Measurements from ENCODE around the gene ATXN7L2. TPM values are rescaled to one million over a fixed set of nuclear protein-coding genes. Genes with fewer than 3 reads are reported as not detected.

ATXN7L2 gene
- total RNA-seq, 1 experiment from 2014 or later: 17.3 TPM

DNA sequence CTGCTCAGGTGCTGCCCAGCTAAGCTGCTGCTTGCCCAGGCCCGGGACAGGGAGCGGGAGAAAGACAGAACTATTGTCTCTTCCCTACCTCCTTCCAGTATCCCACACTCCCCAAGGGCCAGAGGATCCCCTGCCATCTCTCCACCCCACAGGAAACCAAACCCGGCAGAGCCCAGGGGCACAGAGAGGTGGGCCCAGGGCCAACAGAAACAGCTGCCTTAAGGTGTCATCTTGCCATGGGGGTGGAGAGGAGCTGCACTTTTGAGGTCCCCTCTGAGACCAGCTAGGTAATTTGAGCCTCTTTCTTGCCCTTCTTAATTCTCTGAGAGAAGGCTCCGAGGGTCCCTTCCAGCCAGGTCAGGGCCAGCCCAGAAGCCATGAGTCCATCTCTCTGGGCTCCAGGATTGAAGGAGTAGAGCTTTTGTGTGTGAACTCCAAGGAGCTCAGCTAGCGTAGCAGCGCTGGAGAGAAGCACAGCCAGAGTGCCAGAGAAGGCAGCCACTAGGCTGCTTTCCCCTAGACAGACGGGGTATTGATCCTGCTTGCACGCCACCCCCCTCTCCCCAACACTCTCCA is 46.3 kb downstream of the ATXN7L2 start:
- Histone ChIP-seq H3K18ac (ENCODE audit: insufficient read length, low read depth, low read length) (no peak overlapping the region), H3K79me2 (ENCODE audit: insufficient read depth, low read length) (no peaks in the 10 kb centered on the region), H2BK5ac (ENCODE audit: insufficient read length, low read length) (no peak overlapping the region), H3T11ph (ENCODE audit: low read length) (no peak overlapping the region), H2BK15ac (ENCODE audit: low read depth, low read length) (no peak overlapping the region), H4K8ac (replicated peaks; ENCODE audit: insufficient read length, low read depth, low read length) (no peak overlapping the region), H3K23me2 (ENCODE audit: insufficient read length, low read depth, low read length, poor library complexity, severe bottlenecking) (peaks cover 4% of the 10 kb centered on the region), H3K23ac (ENCODE audit: insufficient read length, low read depth, low read length) (no peak overlapping the region), H3K14ac (ENCODE audit: insufficient read depth, low read length) (no peak overlapping the region; the same call in 1 of the 2 replicates), H4K20me1 (ENCODE audit: control insufficient read depth, insufficient read depth, insufficient read length) (no peaks in the 10 kb centered on the region), H4K91ac (ENCODE audit: insufficient read length, low read depth, low read length) (no peak overlapping the region), H3K9me3 (ENCODE audit: control insufficient read depth, low read depth, low read length) (no peaks in the 10 kb centered on the region), H3K56ac (ENCODE audit: insufficient read length, low read depth, low read length) (no peak overlapping the region), H2BK120ac (ENCODE audit: low read depth, low read length, poor library complexity, severe bottlenecking) (no peak overlapping the region), H3K27me3 (ENCODE audit: insufficient read depth, low read length) (no peaks in the 10 kb centered on the region), H2BK20ac (ENCODE audit: low read depth, low read length, poor library complexity, severe bottlenecking) (no peak overlapping the region), H3K79me1 (ENCODE audit: insufficient read depth, low read depth, low read length, poor library complexity, severe bottlenecking) (no peaks in the 10 kb centered on the region), H2AFZ (ENCODE audit: low read length) (no peak overlapping the region), H3K27ac (ENCODE audit: insufficient read length, low read depth, low read length) (no peak overlapping the region), H3K4me2 (ENCODE audit: insufficient read depth, insufficient read length, low read length) (no peak overlapping the region), H3K9ac (ENCODE audit: extremely low read depth, insufficient read length, low read length) (no peak overlapping the region), H2BK12ac (ENCODE audit: insufficient read length, low read depth, low read length) (no peak overlapping the region), H3K4ac (ENCODE audit: low read depth, low read length) (no peak overlapping the region), H2AK5ac (ENCODE audit: insufficient read length, low read length) (no peak overlapping the region), H4K5ac (ENCODE audit: insufficient read length, low read depth, low read length) (no peak overlapping the region), H3K4me1 (ENCODE audit: insufficient read depth, low read length) (no peaks in the 10 kb centered on the region)
- Mint-ChIP-seq H3K27ac (peak overlapping the region in 1 of 3 experiments; percentile 44; a peak in 3 of 7 replicates), H3K36me3 (ENCODE audit: insufficient read depth in 1 of 3, low read depth in 3 of 3) (no peaks in the 10 kb centered on the region), H3K27me3 (ENCODE audit: low read depth) (peaks cover 20% of the 10 kb centered on the region), H3K4me3 (no peak overlapping the region), H3K4me1 (peaks cover 4 to 8% of the 10 kb centered on the region in 2 experiments), H3K9me3 (no peaks in the 10 kb centered on the region)
- no peak for DNase-seq
- WGBS (ENCODE audit: extremely low coverage, insufficient read length, low lambda C conversion rate): no CpG with 5 or more reads among the region's 8 CpGs
- TF ChIP-seq, protein P1, sequence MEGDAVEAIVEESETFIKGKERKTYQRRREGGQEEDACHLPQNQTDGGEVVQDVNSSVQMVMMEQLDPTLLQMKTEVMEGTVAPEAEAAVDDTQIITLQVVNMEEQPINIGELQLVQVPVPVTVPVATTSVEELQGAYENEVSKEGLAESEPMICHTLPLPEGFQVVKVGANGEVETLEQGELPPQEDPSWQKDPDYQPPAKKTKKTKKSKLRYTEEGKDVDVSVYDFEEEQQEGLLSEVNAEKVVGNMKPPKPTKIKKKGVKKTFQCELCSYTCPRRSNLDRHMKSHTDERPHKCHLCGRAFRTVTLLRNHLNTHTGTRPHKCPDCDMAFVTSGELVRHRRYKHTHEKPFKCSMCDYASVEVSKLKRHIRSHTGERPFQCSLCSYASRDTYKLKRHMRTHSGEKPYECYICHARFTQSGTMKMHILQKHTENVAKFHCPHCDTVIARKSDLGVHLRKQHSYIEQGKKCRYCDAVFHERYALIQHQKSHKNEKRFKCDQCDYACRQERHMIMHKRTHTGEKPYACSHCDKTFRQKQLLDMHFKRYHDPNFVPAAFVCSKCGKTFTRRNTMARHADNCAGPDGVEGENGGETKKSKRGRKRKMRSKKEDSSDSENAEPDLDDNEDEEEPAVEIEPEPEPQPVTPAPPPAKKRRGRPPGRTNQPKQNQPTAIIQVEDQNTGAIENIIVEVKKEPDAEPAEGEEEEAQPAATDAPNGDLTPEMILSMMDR (conservative IDR thresholded peaks at IDR 0.05): no peak

All from H9 (cell line).